A673 (cell line): ENCODE measurements around the gene CPLX3. TPM values are rescaled to one million over a fixed set of nuclear protein-coding genes. Genes with fewer than 3 reads are reported as not detected.

Experiments used
- BruUV-seq: library from RNA; stranded (reverse); fragments of 400-500 nt; replicated peaks from 2 replicates; lab custom pipeline; 2021; lab: Mats Ljungman, UMichigan
- CTCF ChIA-PET: fragments of 300-600 bp; sonication (Branson Sonifier 250); formaldehyde crosslinking; loops from one replicate; lab custom pipeline; 2022; ENCODE audit warnings: antibody characterized with exemption; lab: Charles Lee
- POLR2A ChIA-PET: fragments of 300-600 bp; sonication (Branson Sonifier 250); formaldehyde crosslinking; loops from one replicate; lab custom pipeline; 2022; ENCODE audit warnings: antibody characterized with exemption; ENCODE audit not compliant: low non-redundant PET; lab: Charles Lee
- DNase-seq: peaks from one replicate; pipeline ENCODE4 v3.0.0-alpha.2; 2015; ENCODE audit warnings: low spot score
- H3K27ac ChIP-seq: fragments of 200-600 bp; sonication (generic); 2 replicates; pipeline ENCODE4 v1.5.1; 2016; ENCODE audit warnings: mixed run types, low read depth, mild to moderate bottlenecking, mixed read lengths, antibody characterized with exemption, low read length; ENCODE audit not compliant: poor library complexity, severe bottlenecking
- H3K27me3 ChIP-seq: fragments of 200-600 bp; sonication (generic); replicated peaks from 2 replicates; pipeline ENCODE4 v1.6.1; 2017; ENCODE audit warnings: mixed run types, low read depth, mild to moderate bottlenecking, mixed read lengths, antibody characterized with exemption, low read length; ENCODE audit not compliant: insufficient read depth, poor library complexity
- H3K36me3 ChIP-seq: fragments of 200-600 bp; sonication (generic); 2 replicates; pipeline ENCODE4 v1.6.1; 2016; ENCODE audit warnings: mixed run types, mild to moderate bottlenecking, mixed read lengths, antibody characterized with exemption, low read length; ENCODE audit not compliant: insufficient read depth, poor library complexity, severe bottlenecking
- H3K4me1 ChIP-seq: fragments of 200-600 bp; sonication (generic); 2 replicates; pipeline ENCODE4 v1.6.1; 2017; ENCODE audit warnings: mixed run types, mild to moderate bottlenecking, mixed read lengths, antibody characterized with exemption, low read length; ENCODE audit not compliant: insufficient read depth, poor library complexity, severe bottlenecking
- H3K4me3 ChIP-seq: fragments of 200-600 bp; sonication (generic); 2 replicates; pipeline ENCODE4 v1.5.1; 2016; ENCODE audit warnings: low read depth, mixed run types, mild to moderate bottlenecking, mixed read lengths, low read length; ENCODE audit not compliant: poor library complexity, severe bottlenecking
- H3K9me3 ChIP-seq: fragments of 200-600 bp; sonication (generic); 2 replicates; pipeline ENCODE4 v1.6.1; 2016; ENCODE audit warnings: mixed run types, low read depth, mild to moderate bottlenecking, mixed read lengths, antibody characterized with exemption, low read length; ENCODE audit not compliant: poor library complexity, severe bottlenecking
- EZH2 ChIP-seq: fragments of 200-600 bp; sonication (generic); IDR thresholded peaks from 2 replicates; pipeline ENCODE4 v1.6.1; 2017; ENCODE audit warnings: borderline replicate concordance, low read depth, mild to moderate bottlenecking, mixed read lengths, antibody characterized with exemption, low read length; ENCODE audit not compliant: poor library complexity, severe bottlenecking
- intact Hi-C: fragments of 100-400 bp; cut with micrococcal nuclease; formaldehyde crosslinking; loops from one replicate; pipeline ENCODE4 v1.10.0; 2022; ENCODE audit not compliant: unreplicated experiment
- total RNA-seq: library from RNA; stranded (reverse); gene quantifications from 2 replicates; pipeline ENCODE4 v1.2.3, GENCODE V29; 2021
- TF ChIP-seq, protein P1 (sequence below): fragments of 300-800, 200-600 bp; sonication (generic); conservative IDR thresholded peaks from 2 replicates; pipeline ENCODE4 v1.5.1; 2017; ENCODE audit warnings: low read depth, mild to moderate bottlenecking, antibody characterized with exemption, low read length, moderate library complexity, mixed read lengths

The CPLX3 gene
- total RNA-seq, 1 experiment from 2014 or later, result 0.17 TPM

GRCh38 chr15:74829486-74829885 lies 3.1 kb downstream of the CPLX3 start:
- Histone ChIP-seq H3K4me3 (no peak overlapping the region), H3K4me1 (peaks cover 9% of the 10 kb centered on the region), H3K9me3 (no peaks in the 10 kb centered on the region), H3K36me3 (no peaks in the 10 kb centered on the region), H3K27me3 (peaks cover 15% of the 10 kb centered on the region), H3K27ac (no peak overlapping the region)
- no peak for DNase-seq
- CTCF ChIA-PET, result interaction anchor here (0.9 kb wide), 1 partner anchor 42 kb away, joined by 5 read pairs; no protein-coding TSS in a partner anchor
- intact Hi-C loops, result no loop called here
- POLR2A ChIA-PET, result no interaction called here
- TF ChIP-seq EZH2, result no peak
- TF ChIP-seq, protein P1, sequence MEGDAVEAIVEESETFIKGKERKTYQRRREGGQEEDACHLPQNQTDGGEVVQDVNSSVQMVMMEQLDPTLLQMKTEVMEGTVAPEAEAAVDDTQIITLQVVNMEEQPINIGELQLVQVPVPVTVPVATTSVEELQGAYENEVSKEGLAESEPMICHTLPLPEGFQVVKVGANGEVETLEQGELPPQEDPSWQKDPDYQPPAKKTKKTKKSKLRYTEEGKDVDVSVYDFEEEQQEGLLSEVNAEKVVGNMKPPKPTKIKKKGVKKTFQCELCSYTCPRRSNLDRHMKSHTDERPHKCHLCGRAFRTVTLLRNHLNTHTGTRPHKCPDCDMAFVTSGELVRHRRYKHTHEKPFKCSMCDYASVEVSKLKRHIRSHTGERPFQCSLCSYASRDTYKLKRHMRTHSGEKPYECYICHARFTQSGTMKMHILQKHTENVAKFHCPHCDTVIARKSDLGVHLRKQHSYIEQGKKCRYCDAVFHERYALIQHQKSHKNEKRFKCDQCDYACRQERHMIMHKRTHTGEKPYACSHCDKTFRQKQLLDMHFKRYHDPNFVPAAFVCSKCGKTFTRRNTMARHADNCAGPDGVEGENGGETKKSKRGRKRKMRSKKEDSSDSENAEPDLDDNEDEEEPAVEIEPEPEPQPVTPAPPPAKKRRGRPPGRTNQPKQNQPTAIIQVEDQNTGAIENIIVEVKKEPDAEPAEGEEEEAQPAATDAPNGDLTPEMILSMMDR, result no peak
- BruUV-seq, result no TSS peak

- BruUV-seq, result no TSS peak
- intact Hi-C loops, result no loop called here
- Histone ChIP-seq H3K4me1 (peaks cover 9% of the 10 kb centered on the region), H3K27ac (no peak overlapping the region), H3K27me3 (peaks cover 15% of the 10 kb centered on the region), H3K4me3 (no peak overlapping the region), H3K9me3 (no peaks in the 10 kb centered on the region), H3K36me3 (no peaks in the 10 kb centered on the region)
- TF ChIP-seq, protein P1, result no peak
- TF ChIP-seq EZH2, result no peak
- CTCF ChIA-PET, result interaction anchor here (0.9 kb wide), 1 partner anchor 43 kb away, joined by 5 read pairs; no protein-coding TSS in a partner anchor
- no peak for DNase-seq
- POLR2A ChIA-PET, result no interaction called here
These were observed 3.6 kb downstream of the CPLX3 start for GRCh38 chr15:74829991-74830390.

DNA sequence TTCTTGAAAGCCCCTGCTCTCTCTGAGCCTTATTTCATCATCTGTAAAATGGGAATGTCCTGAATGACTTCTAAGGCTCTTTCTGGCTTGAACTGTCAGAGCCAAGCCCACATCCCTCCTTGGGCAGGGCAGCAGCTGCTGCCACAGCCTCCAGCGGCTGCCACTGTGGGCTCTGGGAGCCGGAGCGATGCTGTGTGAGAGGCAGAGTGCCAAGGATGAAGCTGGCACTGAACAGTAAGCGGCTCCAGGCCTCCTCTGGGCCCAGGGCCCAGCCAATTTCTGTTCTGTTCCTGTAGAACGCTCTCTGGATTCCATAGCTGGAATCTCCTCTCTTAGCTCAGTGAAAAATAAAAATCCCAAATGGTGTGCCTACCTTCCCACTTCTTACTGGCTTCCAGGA lies 4.4 kb downstream of the CPLX3 start:
- Histone ChIP-seq H3K27ac (no peak overlapping the region), H3K4me3 (no peak overlapping the region), H3K27me3 (peaks cover 15% of the 10 kb centered on the region), H3K9me3 (no peaks in the 10 kb centered on the region), H3K4me1 (peaks cover 9% of the 10 kb centered on the region), H3K36me3 (no peaks in the 10 kb centered on the region)
- TF ChIP-seq, protein P1, result no peak
- no peak for TF ChIP-seq EZH2
- DNase-seq, result no peak
- ChIA-PET CTCF (interaction anchor here (0.5 kb wide), 1 partner anchor 44 kb away, joined by 4 read pairs; no protein-coding TSS in a partner anchor), POLR2A (no interaction called here)
- intact Hi-C loops, result no loop called here
- no TSS peak for BruUV-seq
